Cardiac septum (tissue), 1 donor: ENCODE measurements around the gene PER3. TPM values are rescaled to one million over a fixed set of nuclear protein-coding genes. Genes with fewer than 3 reads are reported as not detected.

Experiments used
- DNase-seq: peaks from one replicate; pipeline ENCODE4 v3.0.0-alpha.2; 2020; ENCODE audit warnings: low spot score
- intact Hi-C: fragments of 100-400 bp; cut with DNase I; formaldehyde crosslinking; loops from one replicate; pipeline ENCODE4 v1.14.0; 2022
- total RNA-seq: library from RNA; stranded (reverse); fragmentation: NEBNext Ultra II Directional; extraction: Animal tissue kit (Norgen Biotek cat#: 25700); gene quantifications from one replicate; pipeline ENCODE4 v1.2.1, GENCODE V29; 2021
- donor health status: DM: no; HTN: no; CAD: no.

The PER3 gene
- total RNA-seq, 1 donor from 2014 or later = 24.0 TPM

DNA sequence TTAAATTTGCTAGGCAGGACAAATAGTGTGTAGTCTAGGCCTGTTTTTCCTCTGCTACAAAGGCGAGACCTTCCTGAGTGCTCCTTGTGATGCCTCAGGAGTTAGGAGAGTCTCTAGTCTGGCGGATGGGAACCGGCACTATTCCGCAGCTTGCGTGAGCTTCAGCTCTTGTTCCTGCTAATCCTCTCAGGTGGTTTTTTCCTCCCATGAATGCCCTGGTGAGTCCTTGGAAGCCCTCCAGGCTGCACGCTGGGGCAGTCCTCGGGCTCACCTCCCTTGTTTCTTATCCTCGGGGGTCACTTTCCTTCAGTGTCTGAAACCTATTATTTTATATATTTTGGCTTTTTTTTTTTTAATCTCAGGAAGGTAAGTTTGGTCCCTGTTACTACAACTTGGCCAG is 40.6 kb downstream of the PER3 start:
- intact Hi-C loops = no loop called here
- DNase-seq = no peak

DNA sequence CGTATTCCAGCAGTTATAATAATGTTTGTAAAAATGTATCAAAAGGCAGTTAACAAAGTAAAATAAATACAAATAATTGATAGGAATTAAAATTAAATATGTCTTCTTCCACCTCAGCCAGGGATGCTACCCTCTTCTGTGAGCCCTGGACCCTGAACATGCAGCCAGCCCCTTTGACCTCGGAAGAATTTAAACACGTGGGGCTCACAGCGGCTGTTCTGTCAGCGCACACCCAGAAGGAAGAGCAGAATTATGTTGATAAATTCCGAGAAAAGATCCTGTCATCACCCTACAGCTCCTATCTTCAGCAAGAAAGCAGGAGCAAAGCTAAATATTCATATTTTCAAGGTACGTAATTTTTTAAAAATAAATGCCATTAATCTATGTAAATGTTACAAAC is 42.3 kb downstream of the PER3 start:
- intact Hi-C loops = no loop called here
- DNase-seq = no peak

DNA sequence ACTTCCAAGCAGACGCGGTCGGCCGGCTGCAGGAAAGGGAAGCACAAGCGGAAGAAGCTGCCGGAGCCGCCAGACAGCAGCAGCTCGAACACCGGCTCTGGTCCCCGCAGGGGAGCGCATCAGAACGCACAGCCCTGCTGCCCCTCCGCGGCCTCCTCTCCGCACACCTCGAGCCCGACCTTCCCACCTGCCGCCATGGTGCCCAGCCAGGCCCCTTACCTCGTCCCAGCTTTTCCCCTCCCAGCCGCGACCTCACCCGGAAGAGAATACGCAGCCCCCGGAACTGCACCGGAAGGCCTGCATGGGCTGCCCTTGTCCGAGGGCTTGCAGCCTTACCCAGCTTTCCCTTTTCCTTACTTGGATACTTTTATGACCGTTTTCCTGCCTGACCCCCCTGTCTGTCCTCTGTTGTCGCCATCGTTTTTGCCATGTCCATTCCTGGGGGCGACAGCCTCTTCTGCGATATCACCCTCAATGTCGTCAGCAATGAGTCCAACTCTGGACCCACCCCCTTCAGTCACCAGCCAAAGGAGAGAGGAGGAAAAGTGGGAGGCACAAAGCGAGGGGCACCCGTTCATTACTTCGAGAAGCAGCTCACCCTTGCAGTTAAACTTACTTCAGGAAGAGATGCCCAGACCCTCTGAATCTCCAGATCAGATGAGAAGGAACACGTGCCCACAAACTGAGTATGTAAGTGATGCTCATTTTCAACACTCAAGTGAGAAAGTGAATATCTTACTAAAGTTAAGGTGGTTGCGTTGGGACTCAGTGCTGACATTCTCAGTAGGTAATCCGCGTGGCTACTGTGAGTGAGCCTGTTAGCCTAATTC is 43.2 kb downstream of the PER3 start:
- intact Hi-C loops = no loop called here
- no peak for DNase-seq

GRCh38 chr1:7831458-7831857 is 47.4 kb downstream of the PER3 start:
- intact Hi-C loops = no loop called here
- DNase-seq = no peak

GRCh38 chr1:7833035-7833434 is 48.9 kb downstream of the PER3 start:
- intact Hi-C loops = no loop called here

DNA sequence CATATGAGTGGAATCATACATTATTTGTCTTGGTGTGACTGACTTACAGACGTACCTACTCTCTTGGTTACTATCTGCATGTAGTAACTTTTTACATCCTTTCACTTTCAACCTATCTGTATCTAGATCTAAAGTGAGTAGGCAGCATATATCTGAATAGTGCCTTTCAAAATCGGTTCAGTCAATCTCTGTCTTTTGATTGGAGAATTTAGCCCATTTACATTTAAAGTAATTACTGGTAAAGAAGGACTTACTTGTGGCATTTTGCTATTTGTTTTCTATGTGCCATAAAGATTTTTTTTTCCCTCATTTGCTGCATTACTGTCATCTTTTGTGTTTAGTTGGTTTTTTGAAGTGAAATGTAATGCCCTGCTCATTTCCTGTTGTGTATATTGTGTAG is 54.6 kb downstream of the PER3 start:
- intact Hi-C loops = no loop called here
- no peak for DNase-seq

More at GRCh38 chr1:7833035-7833434, 48.9 kb downstream of the PER3 start:
- DNase-seq = no peak

DNA sequence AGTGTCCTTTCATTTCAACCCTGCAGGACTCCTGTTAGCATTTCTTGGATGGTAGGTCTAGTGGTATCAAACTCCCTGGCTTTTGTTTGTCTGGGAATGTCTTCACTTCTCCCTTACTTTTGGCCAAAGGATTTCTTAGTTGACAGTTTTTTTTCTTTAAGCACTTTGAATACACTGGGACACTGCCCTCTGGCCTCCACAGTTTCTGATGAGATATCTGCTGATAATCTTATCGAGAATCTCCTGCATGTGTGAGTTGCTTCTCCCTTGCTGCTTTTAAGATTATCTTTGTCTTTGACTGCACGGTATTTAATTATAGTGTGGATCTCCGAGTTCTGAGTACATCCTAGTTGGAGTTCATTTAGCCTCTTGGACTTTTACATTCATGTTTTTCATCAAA is 55.4 kb downstream of the PER3 start:
- DNase-seq = no peak
- intact Hi-C loops = no loop called here

DNA sequence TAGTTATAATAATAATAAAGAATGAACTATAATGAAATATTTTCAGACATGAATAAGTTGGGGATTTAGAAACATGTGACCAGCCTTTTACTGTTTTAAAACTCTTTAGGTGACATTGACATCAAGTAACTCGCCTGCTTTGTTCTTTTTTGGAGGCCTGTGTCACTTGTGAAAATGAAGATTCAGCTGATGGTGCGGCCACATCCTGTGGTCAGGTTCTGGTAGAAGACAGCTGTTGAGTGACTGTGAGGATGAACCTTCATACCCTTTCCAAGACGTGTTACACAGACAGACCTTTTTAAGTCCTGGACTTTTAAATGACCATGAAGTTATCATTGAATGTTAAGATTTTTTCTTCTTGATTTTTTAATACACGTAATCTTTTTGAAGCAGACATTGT is 58.4 kb downstream of the PER3 start:
- no peak for DNase-seq
- intact Hi-C loops = no loop called here

DNA sequence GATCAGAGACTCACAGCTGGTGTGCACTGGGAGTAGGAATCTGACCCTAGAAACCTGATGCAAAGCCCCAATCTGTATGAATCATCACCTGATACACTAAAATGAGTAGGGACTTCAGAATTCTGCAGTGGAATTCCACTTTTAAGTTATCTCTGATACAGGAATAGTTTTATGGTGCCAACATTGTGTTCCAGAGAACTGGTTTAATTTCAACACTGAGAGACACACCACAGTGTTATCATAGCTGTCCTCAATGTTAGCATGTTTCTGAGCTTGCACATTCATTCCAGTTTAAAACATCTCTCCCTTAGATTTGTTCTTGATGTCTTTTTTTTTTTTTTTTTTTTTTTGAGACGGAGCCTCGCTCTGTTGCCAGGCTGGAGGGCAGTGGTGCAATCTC is 61.7 kb downstream of the PER3 start:
- intact Hi-C loops = no loop called here
- no peak for DNase-seq

GRCh38 chr1:7846656-7847055 is 62.6 kb downstream of the PER3 start:
- intact Hi-C loops = no loop called here
- DNase-seq = no peak

- no peak for DNase-seq
- intact Hi-C loops = no loop called here
These were observed 63.5 kb downstream of the PER3 start for GRCh38 chr1:7847599-7847998.

GRCh38 chr1:7850786-7851185 is 66.7 kb downstream of the PER3 start:
- intact Hi-C loops = no loop called here
- no peak for DNase-seq

GRCh38 chr1:7852804-7853683 is 69.0 kb downstream of the PER3 start, which contains the start of gene UTS2:
UTS2 (minus strand) TSS chr1:7853065; CDS start chr1:7853003, 62 bp downstream.
- DNase-seq = no peak
- intact Hi-C loops = no loop called here

GRCh38 chr1:7853684-7854026 is 69.6 kb downstream of the PER3 start:
- DNase-seq = no peak
- intact Hi-C loops = no loop called here

DNA sequence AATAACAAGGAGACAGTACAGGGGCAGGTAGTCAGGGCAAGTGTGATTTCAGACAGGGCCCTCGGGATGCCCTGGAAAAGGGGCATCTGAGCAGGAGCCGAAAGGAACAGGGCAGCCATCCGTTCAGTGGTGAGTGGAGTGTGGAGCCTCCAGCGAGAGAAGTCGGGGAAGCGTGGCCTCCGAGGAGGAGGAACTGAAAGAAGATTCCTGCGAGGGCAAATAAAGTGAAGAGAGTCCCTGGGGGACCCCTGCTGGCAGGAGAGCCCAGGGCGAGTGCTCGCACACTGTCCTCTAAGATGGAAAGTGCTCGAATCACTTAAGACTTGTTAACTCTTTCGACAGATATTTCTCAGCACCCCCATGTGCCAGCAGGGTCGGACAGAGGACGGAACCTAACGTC is 72.3 kb downstream of the PER3 start:
- intact Hi-C loops = no loop called here
- DNase-seq = no peak

DNA sequence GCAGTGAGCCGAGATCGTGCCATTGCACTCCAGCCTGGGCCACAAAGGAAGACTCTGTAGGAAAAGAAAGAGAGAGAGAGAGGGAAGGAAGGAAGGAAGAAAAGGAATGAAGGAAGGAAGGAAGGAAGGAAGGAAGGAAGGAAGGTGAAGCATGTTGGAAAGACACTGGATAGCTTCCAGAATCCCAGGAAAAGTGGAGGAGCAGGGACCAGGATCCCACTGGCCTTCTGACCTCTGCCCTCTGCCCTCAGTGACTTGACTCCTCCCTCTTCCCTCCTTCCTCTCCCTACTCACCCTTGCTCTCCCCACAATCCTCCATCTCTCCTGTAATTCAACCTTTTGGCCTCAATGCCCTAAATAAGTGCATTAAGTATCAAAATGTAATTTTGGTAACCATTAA is 72.9 kb downstream of the PER3 start:
- intact Hi-C loops = no loop called here
- DNase-seq = no peak

DNA sequence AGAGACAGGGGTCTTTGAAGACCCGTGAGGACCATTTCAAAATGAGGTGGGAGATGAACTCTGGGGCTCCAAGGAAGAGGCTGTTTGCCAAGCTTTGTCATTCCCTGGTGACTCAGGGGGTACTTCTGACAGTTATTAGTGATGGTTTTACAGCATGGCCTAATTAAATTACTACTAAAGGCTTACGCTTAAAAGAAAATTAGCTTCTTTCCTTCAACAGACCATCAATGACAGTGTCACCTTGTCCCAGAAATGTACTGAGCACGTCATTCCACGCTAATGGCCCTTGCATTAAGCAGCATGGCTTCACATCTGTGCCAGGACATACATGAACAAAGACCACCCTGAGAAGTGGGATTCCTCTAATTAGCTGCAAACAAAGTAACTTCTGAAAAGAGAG is 73.9 kb downstream of the PER3 start:
- intact Hi-C loops = no loop called here
- DNase-seq = no peak

DNA sequence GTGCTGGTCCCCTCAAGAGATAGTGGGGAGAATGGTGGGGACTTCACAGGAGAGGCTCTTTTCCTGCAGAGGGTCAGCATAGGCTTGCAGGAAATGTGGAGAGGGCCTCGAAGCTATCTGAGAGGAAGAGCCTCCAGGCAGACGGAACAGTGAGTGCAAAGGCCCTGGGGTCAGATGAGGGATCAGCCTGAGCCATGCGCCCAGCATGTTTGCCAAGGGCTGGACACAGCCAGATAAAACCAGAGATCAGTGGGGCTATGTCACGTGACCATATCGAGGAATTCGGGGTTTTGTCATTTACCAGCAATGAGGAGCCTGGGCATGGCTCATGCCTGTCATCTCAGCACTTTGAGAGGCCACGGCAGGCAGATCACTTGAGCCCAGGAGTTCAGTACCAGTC is 75.3 kb downstream of the PER3 start:
- intact Hi-C loops = no loop called here
- no peak for DNase-seq

- DNase-seq = no peak
- intact Hi-C loops = no loop called here
These were observed 76.0 kb downstream of the PER3 start for GRCh38 chr1:7860130-7860529.

DNA sequence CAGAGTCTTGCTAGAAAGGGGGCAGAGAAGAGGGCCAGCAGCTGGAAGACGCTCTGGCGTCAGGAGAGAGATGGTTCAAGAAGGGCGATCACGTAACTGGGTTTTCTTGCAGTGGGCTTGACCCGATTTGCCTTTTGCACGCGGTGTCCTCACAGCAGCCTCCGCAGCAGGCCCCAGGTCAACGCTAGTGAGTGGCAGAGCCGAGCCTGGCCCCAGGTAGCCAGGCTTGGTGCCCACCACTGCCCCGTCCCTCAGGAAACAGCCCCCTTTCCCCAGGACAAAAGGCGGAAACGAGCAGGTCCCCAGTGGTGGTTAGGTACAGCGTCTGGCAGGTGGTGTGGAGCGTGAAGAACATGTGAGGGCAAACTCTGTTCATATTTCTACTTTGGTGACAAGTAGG is 77.4 kb downstream of the PER3 start:
- intact Hi-C loops = no loop called here

More for the DNA sequence above, 77.4 kb downstream of the PER3 start:
- DNase-seq = no peak
